NK-92 treated with Interleukin-12 subunit alpha and Interleukin-12 subunit beta, amount 100 ng/mL, for 24 hours (cell line): ENCODE measurements around the gene CLEC4E.
"Not testable (repeated sequence)": the region's sequence is repeated elsewhere in the genome, so short reads cannot be mapped to it uniquely, and the experiment has no call there.

Experiments
- DNase-seq: peaks from one replicate; lab custom pipeline; 2025; lab: John Stamatoyannopoulos, UW

Gene CLEC4E

DNA sequence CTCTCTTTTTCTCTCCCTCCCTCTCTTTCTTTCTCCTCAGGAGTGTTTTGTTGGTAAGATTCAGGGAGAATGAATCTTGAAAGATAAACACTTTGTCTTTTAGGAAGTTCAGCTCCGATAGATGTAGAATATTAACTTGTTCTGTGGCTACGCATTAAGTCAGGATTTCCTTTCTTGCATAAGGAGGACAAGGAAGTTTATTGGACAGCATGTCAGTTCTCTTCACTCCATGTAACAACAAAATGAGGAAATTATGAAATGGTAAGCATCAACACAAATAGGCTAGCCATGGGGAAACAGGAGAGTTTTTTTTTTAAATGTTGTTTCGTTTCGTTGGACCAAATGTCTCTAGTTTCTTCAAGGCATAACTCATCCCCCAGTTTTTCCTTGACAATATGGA lies at the start of gene CLEC4E:
CLEC4E (minus strand) TSS at position 75 of the 400 bp plus-strand sequence. CDS start 108 bp downstream, outside the sequence.
- DNase-seq: not testable (repeated sequence)

- DNase-seq: no peak
Observed at GRCh38 chr12:8589679-8590078, 49.0 kb upstream of the CLEC4E start.

GRCh38 chr12:8584478-8584877 lies 43.8 kb upstream of the CLEC4E start:
- DNase-seq: not testable (repeated sequence)

GRCh38 chr12:8584004-8584403 lies 43.3 kb upstream of the CLEC4E start:
- no peak for DNase-seq

- no peak for DNase-seq
Observed at GRCh38 chr12:8581098-8581784, 40.5 kb upstream of the CLEC4E start.

- no peak for DNase-seq
Observed at GRCh38 chr12:8577879-8578278, 37.2 kb upstream of the CLEC4E start.

DNA sequence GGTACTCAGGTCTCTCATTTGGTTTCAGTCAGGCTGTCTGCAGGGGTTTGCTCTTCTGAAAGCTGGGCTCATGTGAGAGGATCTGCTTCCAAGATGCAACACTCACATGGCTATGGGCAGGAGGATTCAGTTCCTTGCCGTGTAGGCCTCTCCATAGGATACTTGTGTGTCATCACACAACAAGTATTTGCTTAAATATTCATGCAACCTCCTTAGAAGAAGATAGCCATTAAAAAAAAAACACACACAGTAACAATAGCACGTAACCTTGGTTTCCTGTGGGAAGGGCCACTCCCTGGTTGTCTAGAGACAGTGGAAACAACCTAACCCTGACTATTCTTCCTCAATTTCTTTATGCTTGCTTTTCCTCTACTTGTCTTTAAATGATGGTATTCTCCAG lies 31.8 kb upstream of the CLEC4E start:
- DNase-seq: no peak

- DNase-seq: no peak
Observed at GRCh38 chr12:8566525-8566924, 25.8 kb upstream of the CLEC4E start.

GRCh38 chr12:8566052-8566451 lies 25.3 kb upstream of the CLEC4E start:
- DNase-seq: not testable (repeated sequence)

- DNase-seq: no peak
Observed at GRCh38 chr12:8564656-8565055, 24.0 kb upstream of the CLEC4E start.

DNA sequence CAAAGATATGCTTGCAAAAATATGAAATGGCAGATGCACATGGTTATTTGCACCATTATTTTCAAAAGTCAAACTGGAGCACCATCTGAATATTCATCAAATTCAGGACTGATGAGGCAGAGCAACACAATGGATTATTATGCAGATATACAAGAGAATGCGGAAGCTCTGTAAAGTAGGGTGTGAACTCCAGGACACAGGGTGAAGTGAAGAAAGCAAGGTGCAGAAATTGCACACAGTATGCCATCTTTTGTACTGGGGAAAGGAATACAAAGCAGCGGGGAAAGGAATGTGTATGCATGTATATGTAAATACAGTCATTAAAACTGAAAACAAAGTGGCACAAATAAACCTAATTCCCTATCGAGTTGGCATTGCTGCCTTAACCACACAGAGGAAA lies 22.7 kb upstream of the CLEC4E start:
- DNase-seq: no peak

DNA sequence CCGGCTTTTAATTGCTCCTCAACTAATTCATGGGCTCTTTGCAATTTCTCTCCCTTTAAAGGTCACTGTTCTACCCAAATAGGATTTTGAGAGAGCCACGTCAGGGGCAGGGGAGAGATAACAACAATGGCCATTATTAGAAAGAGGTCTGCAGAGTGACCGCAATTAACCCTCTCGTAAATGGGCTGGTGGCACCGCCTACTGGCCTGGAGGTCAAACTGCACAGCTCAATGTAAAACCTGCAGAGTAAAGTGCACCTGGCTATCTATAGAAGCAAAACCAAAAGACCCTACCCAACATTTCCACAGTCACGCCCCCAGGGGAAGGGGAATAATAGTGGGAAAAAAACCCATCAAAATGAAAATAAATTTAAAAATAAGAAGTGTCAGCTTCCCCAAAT lies 21.6 kb upstream of the CLEC4E start:
- DNase-seq: no peak

DNA sequence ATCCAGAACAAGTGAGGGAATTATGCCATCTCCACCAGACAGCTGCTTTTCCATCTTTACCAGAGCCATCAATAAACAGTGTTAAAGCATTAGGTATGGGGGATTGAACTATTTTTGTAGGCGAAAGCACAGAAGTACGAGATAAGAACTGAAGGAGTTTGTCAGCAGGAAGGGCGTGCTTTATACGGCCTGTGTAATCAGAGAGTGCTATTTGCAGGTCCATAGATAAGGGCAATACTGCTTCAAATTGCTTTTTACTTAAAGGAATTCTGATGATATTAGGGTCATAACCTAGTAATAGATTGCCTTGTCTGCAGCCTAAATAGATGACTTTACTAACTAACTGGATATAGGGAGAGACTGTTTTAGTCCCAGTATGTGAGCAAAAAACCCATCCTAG lies 20.3 kb upstream of the CLEC4E start:
- no peak for DNase-seq

DNA sequence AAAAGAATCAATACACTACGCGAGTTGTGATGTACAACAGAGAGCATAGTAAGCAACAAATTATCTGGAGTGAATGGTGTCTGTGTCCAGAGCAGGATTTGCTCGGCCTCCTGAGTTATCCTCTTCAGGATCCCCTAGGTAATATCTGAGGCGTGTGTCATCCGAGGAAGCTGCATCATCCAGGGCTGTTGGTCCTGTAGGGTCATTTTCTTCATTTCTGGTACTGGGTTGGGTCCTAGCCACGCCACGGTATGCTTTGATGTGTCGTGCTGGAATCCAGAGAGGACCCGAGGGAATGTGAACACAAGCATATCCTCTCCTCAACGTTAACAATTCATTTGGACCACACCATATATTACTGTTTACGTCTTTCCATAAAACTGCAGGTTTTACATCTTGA lies 19.0 kb upstream of the CLEC4E start:
- DNase-seq: no peak

DNA sequence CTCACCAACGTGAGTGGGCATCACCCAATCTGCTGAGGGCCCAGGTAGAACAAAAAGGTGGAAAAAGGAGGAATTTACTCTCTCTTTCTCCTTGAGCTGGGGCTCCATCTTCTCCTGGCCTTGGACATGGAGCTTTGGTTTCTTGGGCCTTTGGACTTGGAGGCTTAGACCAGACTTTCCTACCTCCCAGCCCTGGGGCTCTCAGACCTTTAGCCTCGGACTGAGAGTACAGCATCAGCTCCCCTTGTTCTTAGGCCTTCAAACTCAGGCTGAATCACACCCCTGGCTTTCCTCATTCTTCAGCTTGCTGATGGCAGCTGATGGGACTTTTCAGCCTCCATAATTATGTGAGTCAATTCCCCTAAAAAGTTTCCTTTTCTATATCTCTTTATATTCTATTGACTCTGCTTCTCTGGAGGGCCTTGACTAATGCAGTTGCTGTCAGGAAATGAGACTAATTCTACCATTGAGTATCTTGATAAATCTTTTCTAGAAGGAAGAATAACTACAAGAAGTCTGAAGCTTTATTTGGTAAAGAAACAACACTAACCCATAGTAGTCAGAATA lies 15.9 kb upstream of the CLEC4E start:
- no peak for DNase-seq

GRCh38 chr12:8554451-8555195 lies 13.9 kb upstream of the CLEC4E start:
- no peak for DNase-seq

DNA sequence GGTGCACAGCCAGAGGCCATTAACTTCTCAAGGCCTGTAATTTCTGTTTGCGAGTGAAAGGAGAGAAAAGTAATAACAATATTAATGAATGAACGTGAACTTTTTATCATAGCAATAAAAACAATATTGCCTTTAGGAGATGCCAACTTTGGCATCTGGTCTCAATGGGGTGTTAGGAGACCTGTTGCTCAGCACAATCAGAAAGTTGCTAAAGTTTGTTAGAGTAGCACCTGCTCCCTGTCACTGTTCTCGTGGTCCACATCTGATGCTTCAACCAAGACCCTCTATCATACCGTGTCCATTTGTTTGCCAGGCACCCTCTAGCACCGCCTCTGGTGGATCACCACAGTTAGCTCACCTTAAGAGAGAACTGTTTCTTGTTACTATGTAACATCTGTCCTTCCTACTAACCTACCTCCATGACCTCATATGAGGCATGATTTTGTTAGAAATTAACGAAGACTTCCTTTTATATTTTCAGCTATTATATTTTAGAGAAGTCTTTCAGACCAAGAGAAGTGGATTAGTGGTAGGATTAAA lies 12.5 kb upstream of the CLEC4E start:
- DNase-seq: no peak

- no peak for DNase-seq
Observed at GRCh38 chr12:8549381-8549780, 8.7 kb upstream of the CLEC4E start.

- no peak for DNase-seq
Observed at GRCh38 chr12:8548192-8548591, 7.5 kb upstream of the CLEC4E start.

DNA sequence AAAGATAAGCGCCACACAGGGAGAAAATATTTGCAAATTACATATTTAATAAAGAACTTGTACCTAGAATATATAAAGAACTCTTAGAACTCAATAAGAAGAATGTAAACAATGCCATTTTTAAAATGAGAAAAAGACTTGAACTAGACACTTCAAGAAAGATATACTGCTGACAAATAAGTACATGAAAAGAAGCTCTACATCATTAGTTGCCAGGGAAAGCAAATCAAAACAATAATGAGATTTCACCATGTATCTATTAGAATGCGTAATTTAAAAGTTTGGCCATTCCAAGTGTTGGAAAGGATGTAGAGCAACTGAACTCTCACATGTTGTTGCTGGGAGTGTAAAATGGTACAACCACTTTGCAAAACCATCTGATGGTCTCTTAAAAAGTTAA lies 6.9 kb upstream of the CLEC4E start:
- no peak for DNase-seq

DNA sequence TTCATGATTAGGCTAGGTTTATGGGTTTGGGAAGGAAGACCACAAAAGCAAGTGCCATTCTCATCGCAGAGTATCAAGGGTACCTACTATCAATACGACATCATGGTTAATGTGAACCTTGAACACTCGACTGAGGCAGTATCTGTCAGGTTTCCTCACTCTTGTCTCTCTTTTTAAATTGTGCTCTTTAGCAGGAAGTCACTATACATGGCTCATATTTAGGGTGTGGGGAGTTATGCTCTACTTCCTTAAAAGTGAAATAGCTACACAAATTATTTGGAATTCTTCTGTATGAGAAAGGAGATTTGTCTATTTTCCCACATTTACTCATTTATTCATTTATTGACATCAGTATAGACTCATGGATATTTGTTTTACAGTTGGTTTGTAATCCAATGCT lies 5.9 kb upstream of the CLEC4E start:
- DNase-seq: no peak

- DNase-seq: peak; percentile 3
Observed at GRCh38 chr12:8544295-8544694, 3.6 kb upstream of the CLEC4E start.

DNA sequence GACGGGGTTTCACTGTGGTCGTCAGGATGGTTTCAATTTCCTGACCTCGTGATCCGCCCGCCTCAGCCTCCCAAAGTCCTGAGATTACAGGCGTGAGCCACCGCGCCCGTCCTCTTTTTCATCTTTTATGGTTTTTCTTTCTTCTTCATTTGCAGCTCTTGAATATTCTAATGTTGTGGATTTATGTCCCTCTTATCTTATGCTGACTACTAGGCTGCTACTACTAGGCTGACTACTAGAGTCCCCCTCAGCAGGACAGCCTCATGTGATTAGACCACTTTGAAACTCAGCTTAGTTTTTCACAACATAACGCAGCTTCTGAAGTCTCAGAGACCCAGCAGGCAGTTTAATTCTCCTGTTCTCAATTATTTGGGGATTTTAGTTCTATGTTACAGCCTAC lies 857 bp upstream of the CLEC4E start:
- no peak for DNase-seq
